Activated naive CD8-positive, alpha-beta T cell treated with anti-CD3 and anti-CD28 coated beads, Interleukin-2, amount 50 U/mL, for 24 hours (primary cell): ENCODE data around the gene MTARC1.

Experiments used
- ATAC-seq: fragments of 150-1000 bp; cut with Tn5 transposase; one replicate; pipeline ENCODE4 v1.10.0; 2021
- DNase-seq: peaks from one replicate; pipeline ENCODE4 v3.0.0; 2021
- H3K27ac Mint-ChIP-seq: one replicate; pipeline ENCODE4 v1.8.0; 2021; ENCODE audit warnings: mild to moderate bottlenecking, mixed read lengths
- H3K27me3 Mint-ChIP-seq: one replicate; pipeline ENCODE4 v1.8.0; 2021; ENCODE audit warnings: mixed read lengths
- H3K36me3 Mint-ChIP-seq: one replicate; pipeline ENCODE4 v1.8.0; 2021; ENCODE audit warnings: low read depth, mixed read lengths
- H3K4me1 Mint-ChIP-seq: one replicate; pipeline ENCODE4 v1.8.0; 2021; ENCODE audit warnings: mixed read lengths
- H3K4me3 Mint-ChIP-seq: one replicate; pipeline ENCODE4 v1.8.0; 2021; ENCODE audit warnings: mild to moderate bottlenecking, moderate library complexity, mixed read lengths
- H3K9me3 Mint-ChIP-seq: one replicate; pipeline ENCODE4 v1.8.0; 2021; ENCODE audit warnings: mixed read lengths

MTARC1 gene

DNA sequence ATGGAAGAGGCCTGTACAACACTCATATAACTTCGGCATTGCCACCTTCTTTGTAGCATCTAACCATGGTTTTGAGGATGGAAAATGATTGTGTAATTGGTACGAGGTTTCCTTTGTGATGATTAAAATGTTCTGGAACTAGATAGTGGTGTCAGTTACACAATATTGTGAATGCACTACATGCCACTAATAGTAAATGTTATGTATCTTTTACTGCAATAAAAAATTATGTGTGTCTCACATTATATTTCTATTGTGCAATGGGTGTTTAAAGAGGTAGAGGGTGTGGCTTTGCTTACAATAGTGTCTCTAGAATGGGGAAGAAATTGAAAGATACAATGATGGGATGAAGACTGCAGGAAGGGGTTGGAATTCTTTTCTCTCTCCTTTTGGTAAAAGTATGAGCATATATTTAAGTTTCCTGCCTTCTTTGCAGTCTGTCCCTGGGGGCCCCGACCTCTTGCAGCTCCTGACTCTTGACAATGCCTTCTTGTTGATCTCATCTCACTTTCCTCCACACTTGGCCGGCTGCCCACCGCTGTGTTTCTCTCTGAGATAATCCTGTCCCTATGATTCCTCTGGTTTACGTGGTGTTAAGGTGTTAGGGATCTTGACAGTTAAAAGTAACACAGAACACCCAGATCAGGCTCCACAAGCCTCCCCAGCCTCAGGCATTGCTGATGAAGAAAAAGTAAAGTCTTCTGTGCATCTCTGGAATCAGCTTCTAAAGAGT lies 39.3 kb downstream of the MTARC1 start:
- H3K4me3 Mint-ChIP-seq = no peak overlapping the region
- no peak for ATAC-seq
- H3K36me3 Mint-ChIP-seq = no peaks in the 10 kb centered on the region
- no peaks in the 10 kb centered on the region for H3K4me1 Mint-ChIP-seq
- DNase-seq = no peak
- H3K27me3 Mint-ChIP-seq = peaks cover 17% of the 10 kb centered on the region
- H3K27ac Mint-ChIP-seq = no peak overlapping the region
- no peaks in the 10 kb centered on the region for H3K9me3 Mint-ChIP-seq

GRCh38 chr1:220826729-220827128 lies 40.0 kb downstream of the MTARC1 start:
- Mint-ChIP-seq H3K4me1 (no peaks in the 10 kb centered on the region), H3K9me3 (no peaks in the 10 kb centered on the region), H3K4me3 (no peak overlapping the region), H3K27me3 (peaks cover 17% of the 10 kb centered on the region), H3K27ac (no peak overlapping the region), H3K36me3 (no peaks in the 10 kb centered on the region)
- ATAC-seq (no peak), DNase-seq (no peak)

- Mint-ChIP-seq H3K9me3 (no peaks in the 10 kb centered on the region), H3K36me3 (no peaks in the 10 kb centered on the region), H3K27me3 (peaks cover 17% of the 10 kb centered on the region), H3K27ac (no peak overlapping the region), H3K4me1 (no peaks in the 10 kb centered on the region), H3K4me3 (no peak overlapping the region)
- DNase-seq (no peak), ATAC-seq (no peak)
These were observed 40.9 kb downstream of the MTARC1 start for GRCh38 chr1:220827445-220828178.

- DNase-seq (no peak), ATAC-seq (no peak)
- no peak overlapping the region for H3K27ac Mint-ChIP-seq
These were observed 41.4 kb downstream of the MTARC1 start for GRCh38 chr1:220828179-220828490.

DNA sequence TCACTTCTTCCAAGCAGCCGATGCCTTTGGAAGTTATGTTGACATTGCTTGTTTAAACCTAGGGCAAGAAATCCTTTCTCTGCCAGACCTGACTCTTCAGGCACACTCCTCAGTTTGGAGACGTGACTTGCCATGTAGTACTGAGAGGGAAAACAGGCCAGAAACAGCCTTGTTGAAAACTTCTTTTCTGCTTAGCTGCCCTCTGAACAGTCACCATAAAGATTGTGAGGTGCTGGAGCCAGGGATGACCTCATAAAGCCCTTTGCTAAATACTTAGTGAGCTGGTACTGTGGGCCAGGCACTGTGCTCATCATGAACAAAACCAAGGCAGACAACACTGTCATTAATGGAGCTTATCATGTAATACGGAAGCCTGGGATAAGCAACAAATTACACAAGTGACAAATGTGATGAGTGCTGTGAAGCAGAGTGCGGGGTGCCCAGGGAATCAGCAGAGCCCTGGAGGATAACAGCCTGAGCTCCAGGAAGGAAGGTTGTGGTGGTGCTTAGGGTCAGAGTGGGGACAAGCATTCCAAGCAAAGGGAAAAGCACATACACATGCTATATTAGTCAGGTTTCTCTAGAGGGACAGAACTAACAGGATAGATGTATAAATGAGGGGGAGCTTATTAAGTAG lies 42.4 kb downstream of the MTARC1 start:
- Mint-ChIP-seq H3K4me3 (no peak overlapping the region), H3K9me3 (no peaks in the 10 kb centered on the region), H3K27me3 (peaks cover 15% of the 10 kb centered on the region), H3K27ac (no peak overlapping the region), H3K36me3 (no peaks in the 10 kb centered on the region), H3K4me1 (no peaks in the 10 kb centered on the region)
- ATAC-seq (no peak), DNase-seq (no peak)

More at GRCh38 chr1:220828179-220828490, 41.4 kb downstream of the MTARC1 start:
- Mint-ChIP-seq H3K36me3 (no peaks in the 10 kb centered on the region), H3K4me3 (no peak overlapping the region), H3K4me1 (no peaks in the 10 kb centered on the region), H3K9me3 (no peaks in the 10 kb centered on the region), H3K27me3 (peaks cover 17% of the 10 kb centered on the region)

- H3K9me3 Mint-ChIP-seq = no peaks in the 10 kb centered on the region
- DNase-seq = no peak
- peaks cover 13% of the 10 kb centered on the region for H3K27me3 Mint-ChIP-seq
- no peak overlapping the region for H3K4me3 Mint-ChIP-seq
- ATAC-seq = no peak
- no peaks in the 10 kb centered on the region for H3K4me1 Mint-ChIP-seq
- H3K27ac Mint-ChIP-seq = no peak overlapping the region
- H3K36me3 Mint-ChIP-seq = no peaks in the 10 kb centered on the region
These were observed 46.7 kb downstream of the MTARC1 start for GRCh38 chr1:220833436-220833835.

DNA sequence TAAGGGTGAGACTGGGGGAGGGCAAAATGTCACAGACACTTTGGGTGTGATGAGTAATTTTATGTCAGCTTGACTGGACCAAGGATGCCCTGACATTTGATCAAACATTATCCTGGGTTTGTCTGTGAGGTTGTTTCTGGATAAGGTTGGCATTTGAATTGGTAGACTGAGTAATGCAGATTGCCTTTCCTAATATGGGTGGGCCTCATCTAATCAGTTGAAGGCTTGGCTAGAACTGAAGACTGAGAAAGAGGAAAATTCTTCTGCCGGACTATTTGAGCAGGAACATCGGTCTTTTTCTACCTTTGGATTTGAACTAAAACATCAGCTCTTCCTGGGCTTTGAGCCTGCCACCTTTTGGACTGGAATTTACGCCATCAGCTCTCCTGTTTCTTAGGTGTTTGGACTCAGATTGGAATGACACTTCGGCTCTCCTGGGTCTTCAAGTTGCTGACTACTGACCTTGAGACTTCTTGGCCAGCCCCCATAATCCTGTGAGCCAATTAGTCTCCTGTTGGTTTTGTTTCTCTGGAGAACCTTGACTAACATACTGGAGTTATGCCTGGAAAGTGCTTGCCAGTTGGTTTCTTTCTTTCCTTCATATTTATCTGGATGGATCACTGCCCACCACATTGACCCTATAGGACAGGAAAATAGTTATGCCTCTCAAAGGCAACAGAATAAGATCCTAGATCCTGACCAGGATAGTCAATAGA lies 47.6 kb downstream of the MTARC1 start:
- Mint-ChIP-seq H3K9me3 (no peaks in the 10 kb centered on the region), H3K4me1 (no peaks in the 10 kb centered on the region), H3K36me3 (no peaks in the 10 kb centered on the region), H3K4me3 (no peak overlapping the region), H3K27me3 (peaks cover 7% of the 10 kb centered on the region), H3K27ac (no peak overlapping the region)
- DNase-seq (no peak), ATAC-seq (no peak)
